Peyer's patch (tissue), 4 donors: Measurements from ENCODE around the gene MPHOSPH9. TPM values are rescaled to one million over a fixed set of nuclear protein-coding genes. Genes with fewer than 3 reads are reported as not detected.
A peak's percentile ranks its signal among the peaks of the same experiment; 100 is the strongest.

Experiments
- DNase-seq, 3 donors: peaks; one replicate each; pipeline ENCODE4 v3.0.0-alpha.2; 2017 to 2019
- H3K27ac ChIP-seq, 4 donors: fragments of 200-600 bp; sonication (generic); one replicate each; pipeline ENCODE4 v1.5.1; 2016 to 2019
- H3K27me3 ChIP-seq, 2 donors: fragments of 200-600 bp; sonication (generic); one replicate each; pipeline ENCODE4 v1.5.1; 2019
- H3K36me3 ChIP-seq, 3 donors: fragments of 200-600 bp; sonication (generic); one replicate each; pipeline ENCODE4 v1.5.1; 2016 to 2019
- H3K4me1 ChIP-seq, 4 donors: fragments of 200-600 bp; sonication (generic); one replicate each; pipeline ENCODE4 v1.5.1; 2016 to 2019
- H3K4me3 ChIP-seq, 4 donors: fragments of 200-600 bp; sonication (generic); 1 replicate in 3 of 4; 2 replicates in 1 of 4; pipeline ENCODE4 v1.5.1; 2016 to 2019; ENCODE audit warnings: mild to moderate bottlenecking in 1 of 4
- H3K9me3 ChIP-seq, 4 donors: fragments of 200-600 bp; sonication (generic); one replicate each; pipeline ENCODE4 v1.5.1; 2016 to 2019; ENCODE audit warnings: mild to moderate bottlenecking in 1 of 4
- CTCF ChIP-seq, 6 experiments: fragments of 450-650 bp in 4 of 6; fragments of 200-600 bp in 2 of 6; sonication (generic) in 1 of 6; IDR thresholded peaks; one replicate each; pipeline ENCODE4 v1.5.1; 2017 to 2019; ENCODE audit warnings: antibody characterized with exemption in 6 of 6, mild to moderate bottlenecking in 3 of 6, moderate library complexity in 1 of 6
- POLR2A ChIP-seq, 2 donors: fragments of 450-650 bp; IDR thresholded peaks; one replicate each; pipeline ENCODE4 v1.5.1; 2017; ENCODE audit warnings: antibody characterized with exemption in 2 of 2, mild to moderate bottlenecking in 2 of 2, moderate library complexity in 2 of 2
- total RNA-seq, 4 donors: library from RNA; depleted of rRNA; stranded (reverse); fragments of >200 nt; gene quantifications; one replicate each; pipeline ENCODE4 v1.1.0, GENCODE V29; 2016

The MPHOSPH9 gene
- total RNA-seq, 4 donors from 2014 or later, result 26.0 to 71.0 (median 35.6) TPM

GRCh38 chr12:123118497-123118896, 114.4 kb downstream of the MPHOSPH9 start:
- no peaks in the 10 kb centered on the region for H3K9me3 ChIP-seq
- TF ChIP-seq POLR2A (IDR thresholded peaks at IDR 0.05) (no peak), CTCF (IDR thresholded peaks at IDR 0.05) (no peak)
- peak overlapping the region in 3 of 4 donors; percentile 32 to 44 (median 36) for H3K27ac ChIP-seq
- no peaks in the 10 kb centered on the region for H3K36me3 ChIP-seq
- H3K27me3 ChIP-seq, result no peaks in the 10 kb centered on the region
- peaks cover 0 to 29% (median 3%) of the 10 kb centered on the region in 4 donors for H3K4me1 ChIP-seq
- DNase-seq, result no peak
- H3K4me3 ChIP-seq, result no peak overlapping the region

GRCh38 chr12:123115409-123116121, 117.4 kb downstream of the MPHOSPH9 start:
- H3K27ac ChIP-seq, result peak overlapping the region; percentile 52 to 76 (median 68)

GRCh38 chr12:123114304-123115083, 118.4 kb downstream of the MPHOSPH9 start:
- no peaks in the 10 kb centered on the region for H3K27me3 ChIP-seq
- peaks cover 0 to 4% (median 0%) of the 10 kb centered on the region in 3 donors for H3K36me3 ChIP-seq
- H3K4me3 ChIP-seq, result no peak overlapping the region
- H3K27ac ChIP-seq, result peak overlapping the region; percentile 52 to 76 (median 68)
- TF ChIP-seq CTCF (IDR thresholded peaks at IDR 0.05) (no peak), POLR2A (IDR thresholded peaks at IDR 0.05) (no peak)
- peaks cover 0 to 19% (median 0%) of the 10 kb centered on the region in 4 donors for H3K4me1 ChIP-seq
- H3K9me3 ChIP-seq, result no peaks in the 10 kb centered on the region
- DNase-seq, result no peak

More at GRCh38 chr12:123115409-123116121, 117.4 kb downstream of the MPHOSPH9 start:
- no peaks in the 10 kb centered on the region for H3K9me3 ChIP-seq
- H3K4me3 ChIP-seq, result no peak overlapping the region
- DNase-seq, result peak; percentile 31 to 65 (median 63)
- peaks cover 0 to 21% (median under 1%) of the 10 kb centered on the region in 4 donors for H3K4me1 ChIP-seq
- TF ChIP-seq CTCF (IDR thresholded peaks at IDR 0.05) (no peak), POLR2A (IDR thresholded peaks at IDR 0.05) (no peak)
- no peaks in the 10 kb centered on the region for H3K36me3 ChIP-seq
- no peaks in the 10 kb centered on the region for H3K27me3 ChIP-seq

- no peak overlapping the region for H3K27ac ChIP-seq
- peaks cover 0 to 4% (median 0%) of the 10 kb centered on the region in 3 donors for H3K36me3 ChIP-seq
- TF ChIP-seq CTCF (IDR thresholded peaks at IDR 0.05) (no peak), POLR2A (IDR thresholded peaks at IDR 0.05) (no peak)
- no peak overlapping the region for H3K4me3 ChIP-seq
- H3K27me3 ChIP-seq, result no peaks in the 10 kb centered on the region
- H3K4me1 ChIP-seq, result peaks cover 0 to 19% (median 0%) of the 10 kb centered on the region in 4 donors
- H3K9me3 ChIP-seq, result no peaks in the 10 kb centered on the region
- no peak for DNase-seq
These were observed 119.9 kb downstream of the MPHOSPH9 start for GRCh38 chr12:123113026-123113425.

- TF ChIP-seq CTCF (IDR thresholded peaks at IDR 0.05) (no peak), POLR2A (IDR thresholded peaks at IDR 0.05) (no peak)
- Histone ChIP-seq H3K4me1 (peaks cover 0 to 32% (median 9%) of the 10 kb centered on the region in 4 donors), H3K4me3 (no peak overlapping the region), H3K27me3 (no peaks in the 10 kb centered on the region), H3K9me3 (no peaks in the 10 kb centered on the region), H3K36me3 (peaks cover 0 to 4% (median 0%) of the 10 kb centered on the region in 3 donors), H3K27ac (peak overlapping the region in 1 of 4 donors; percentile 30)
- no peak for DNase-seq
These were observed 121.3 kb downstream of the MPHOSPH9 start for GRCh38 chr12:123111498-123112165.
